Activated T-helper 1 cell treated with anti-CD3 and anti-CD28 coated beads, Interleukin-12 subunit alpha, Interleukin-12 subunit beta, Interleukin-2, Interleukin-4 antibody, amounts not matched to agents 30 ng/mL and 10 ng/mL and 1 ng/mL, durations not matched to agents 14 hours and 24 hours and 36 hours (primary cell): Measurements from ENCODE around the gene SOX10. TPM values are rescaled to one million over a fixed set of nuclear protein-coding genes. Genes with fewer than 3 reads are reported as not detected.
A peak's percentile ranks its signal among the peaks of the same experiment; 100 is the strongest.

ENCODE experiments used
- DNase-seq: peaks from one replicate; pipeline ENCODE4 v3.0.0; 2021; ENCODE audit warnings: low spot score
- H3K27ac Mint-ChIP-seq: one replicate; pipeline ENCODE4 v1.8.0; 2021; ENCODE audit warnings: mild to moderate bottlenecking, mixed read lengths
- H3K27me3 Mint-ChIP-seq: one replicate; pipeline ENCODE4 v1.8.0; 2022; ENCODE audit warnings: mild to moderate bottlenecking, moderate library complexity, mixed read lengths; ENCODE audit not compliant: insufficient read depth
- H3K36me3 Mint-ChIP-seq: one replicate; pipeline ENCODE4 v1.8.0; 2021; ENCODE audit warnings: low read depth, mixed read lengths
- H3K4me1 Mint-ChIP-seq: one replicate; pipeline ENCODE4 v1.8.0; 2021; ENCODE audit warnings: low read depth, mixed read lengths
- H3K4me3 Mint-ChIP-seq: one replicate; pipeline ENCODE4 v1.8.0; 2021; ENCODE audit warnings: mild to moderate bottlenecking, moderate library complexity, mixed read lengths
- H3K9me3 Mint-ChIP-seq: one replicate; pipeline ENCODE4 v1.8.0; 2021; ENCODE audit warnings: mixed read lengths
- intact Hi-C: fragments of 100-400 bp; cut with micrococcal nuclease; formaldehyde crosslinking; loops from one replicate; pipeline ENCODE4 v1.15.1; 2024
- total RNA-seq: library from RNA; stranded (reverse); gene quantifications from 2 replicates; pipeline ENCODE4 v1.2.3, GENCODE V29; 2022

SOX10 gene
- total RNA-seq, 1 donor from 2014 or later = not detected

DNA sequence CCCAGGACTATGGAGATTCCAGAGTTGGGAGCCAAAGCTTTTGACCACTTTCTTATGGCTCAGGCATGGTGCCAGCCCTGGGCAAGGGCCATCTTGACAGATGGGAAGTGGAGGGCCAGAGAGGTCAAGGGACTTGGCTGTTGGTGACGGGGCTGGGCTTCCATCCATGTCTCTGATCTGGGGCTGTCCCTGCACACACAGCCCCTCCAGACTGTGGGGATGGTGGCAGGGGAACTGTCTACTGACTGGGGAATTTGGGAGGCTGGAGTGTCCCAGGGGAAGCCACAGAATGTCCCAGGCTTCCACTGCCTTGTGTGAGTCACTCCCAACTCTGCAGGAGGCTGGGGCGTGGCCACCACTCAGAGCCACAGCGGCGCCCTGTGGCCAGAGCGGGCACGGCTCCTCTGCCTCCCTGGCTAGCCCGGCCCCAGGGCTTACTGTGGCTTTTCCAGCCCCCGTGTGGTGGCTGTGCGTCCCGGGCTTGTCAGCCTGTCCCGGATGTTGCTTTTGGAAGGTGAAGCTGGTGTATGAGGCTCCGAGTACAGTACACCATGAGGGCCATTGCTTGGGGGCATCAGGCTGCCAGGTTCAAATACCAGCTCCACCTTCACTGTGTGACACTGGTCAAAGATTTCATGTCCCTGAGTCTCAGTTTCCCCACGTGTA, 50.5 kb downstream of the SOX10 start:
- Mint-ChIP-seq H3K4me3 (no peak overlapping the region), H3K36me3 (peaks cover 18% of the 10 kb centered on the region), H3K9me3 (no peaks in the 10 kb centered on the region), H3K4me1 (peaks cover 11% of the 10 kb centered on the region), H3K27ac (peak overlapping the region; percentile 34), H3K27me3 (no peaks in the 10 kb centered on the region)
- intact Hi-C loops = loop anchor here (1.0 to 5.0 kb wide), 4 partner anchors 19 to 117 kb away; partner anchors contain the start of genes C22orf23, MICALL1 and POLR2F
- DNase-seq = peak; percentile 78

DNA sequence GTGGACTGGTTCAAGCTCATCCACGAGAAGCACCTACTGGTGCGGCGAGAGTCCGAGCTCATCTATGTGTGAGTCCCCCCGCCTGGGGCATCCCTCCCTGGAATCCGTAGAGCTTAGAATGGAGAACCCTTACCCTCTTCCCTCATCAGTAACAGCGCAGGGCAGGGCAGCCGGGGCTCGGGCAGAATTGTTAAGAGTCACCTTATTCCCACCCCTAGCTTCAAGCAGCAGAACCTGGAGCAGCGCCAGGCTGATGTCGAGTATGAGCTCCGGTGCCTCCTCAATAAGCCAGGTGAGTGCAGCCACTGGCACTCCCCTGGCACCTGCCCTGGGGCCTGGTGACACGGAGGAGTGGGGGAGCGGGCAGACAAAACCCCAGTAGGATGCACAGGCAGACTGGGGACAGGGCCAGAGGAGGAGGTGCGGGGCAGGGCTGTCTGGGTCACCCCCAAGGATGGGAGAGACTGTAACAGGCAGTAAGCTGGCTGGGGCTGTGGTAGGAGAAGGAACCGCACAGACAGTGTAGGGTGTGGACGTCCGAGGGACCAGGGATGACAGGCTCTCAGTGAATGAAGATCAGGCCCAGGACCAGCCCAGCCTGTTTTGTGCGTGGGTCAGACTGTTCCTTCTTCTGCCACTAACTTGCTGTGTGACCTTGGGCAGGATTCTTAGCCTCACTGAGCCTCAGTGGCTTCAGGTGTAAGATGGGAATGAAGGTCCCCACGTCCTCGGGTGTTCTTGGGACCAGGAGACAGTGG, 51.4 kb downstream of the SOX10 start:
- peaks cover 11% of the 10 kb centered on the region for H3K4me1 Mint-ChIP-seq
- no peak for DNase-seq
- H3K27me3 Mint-ChIP-seq = no peaks in the 10 kb centered on the region
- no peaks in the 10 kb centered on the region for H3K9me3 Mint-ChIP-seq
- no peak overlapping the region for H3K27ac Mint-ChIP-seq
- intact Hi-C loops = loop anchor here (5.0 kb wide), 1 partner anchor 36 kb away; no protein-coding TSS in a partner anchor
- H3K4me3 Mint-ChIP-seq = no peak overlapping the region
- peaks cover 22% of the 10 kb centered on the region for H3K36me3 Mint-ChIP-seq

DNA sequence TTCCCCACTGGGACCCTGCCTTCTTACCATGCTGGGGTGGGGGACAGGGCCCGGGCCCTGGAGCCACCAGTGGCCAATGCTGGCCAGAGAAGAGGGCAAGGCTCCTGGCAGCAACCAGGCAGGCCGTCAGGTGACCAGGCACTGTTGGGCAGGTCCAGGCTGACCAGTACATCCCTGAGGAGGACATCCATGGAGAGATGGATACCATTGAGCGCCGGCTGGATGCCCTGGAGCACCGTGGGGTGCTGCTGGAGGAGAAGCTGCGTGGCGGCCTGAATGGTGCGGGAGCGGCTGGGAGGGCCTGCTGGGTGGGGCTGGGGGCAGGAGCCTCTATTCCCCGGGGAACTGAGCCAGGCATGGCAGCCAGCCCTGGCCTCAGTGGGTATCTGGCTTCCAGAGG, 52.0 kb downstream of the SOX10 start:
- intact Hi-C loops = loop anchor here (5.0 kb wide), 1 partner anchor 35 kb away; no protein-coding TSS in a partner anchor
- Mint-ChIP-seq H3K9me3 (no peaks in the 10 kb centered on the region), H3K4me1 (peaks cover 11% of the 10 kb centered on the region), H3K4me3 (no peak overlapping the region), H3K36me3 (peaks cover 16% of the 10 kb centered on the region), H3K27ac (no peak overlapping the region), H3K27me3 (no peaks in the 10 kb centered on the region)
- DNase-seq = no peak

DNA sequence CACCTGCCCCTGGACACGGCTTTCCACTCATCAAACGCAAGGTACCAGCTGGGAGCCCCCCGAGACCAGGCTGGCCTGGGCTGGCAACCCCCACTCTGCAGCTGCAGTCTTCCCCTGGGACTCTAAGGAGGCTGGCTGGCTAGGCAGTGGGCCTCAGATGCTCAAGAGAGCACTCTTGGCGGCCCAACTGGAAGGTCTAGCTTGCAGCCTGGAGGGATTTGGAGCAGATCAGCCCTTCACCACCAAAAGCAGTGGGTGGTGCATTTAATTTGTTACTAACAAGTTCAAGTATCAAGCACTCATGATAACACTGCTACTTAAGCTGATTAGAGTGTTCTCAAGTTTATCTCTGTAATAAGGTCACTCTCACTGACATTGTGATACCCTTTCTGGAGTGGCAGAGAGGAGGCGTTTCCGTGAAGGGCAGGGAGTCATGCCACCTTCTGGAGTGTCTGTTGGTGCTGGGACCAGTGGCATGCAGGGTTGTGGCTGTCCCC, 52.4 kb downstream of the SOX10 start:
- Mint-ChIP-seq H3K9me3 (no peaks in the 10 kb centered on the region), H3K4me3 (no peak overlapping the region), H3K36me3 (peaks cover 16% of the 10 kb centered on the region), H3K27me3 (no peaks in the 10 kb centered on the region), H3K4me1 (peaks cover 11% of the 10 kb centered on the region), H3K27ac (no peak overlapping the region)
- DNase-seq = no peak
- intact Hi-C loops = loop anchor here (5.0 kb wide), 1 partner anchor 35 kb away; no protein-coding TSS in a partner anchor

DNA sequence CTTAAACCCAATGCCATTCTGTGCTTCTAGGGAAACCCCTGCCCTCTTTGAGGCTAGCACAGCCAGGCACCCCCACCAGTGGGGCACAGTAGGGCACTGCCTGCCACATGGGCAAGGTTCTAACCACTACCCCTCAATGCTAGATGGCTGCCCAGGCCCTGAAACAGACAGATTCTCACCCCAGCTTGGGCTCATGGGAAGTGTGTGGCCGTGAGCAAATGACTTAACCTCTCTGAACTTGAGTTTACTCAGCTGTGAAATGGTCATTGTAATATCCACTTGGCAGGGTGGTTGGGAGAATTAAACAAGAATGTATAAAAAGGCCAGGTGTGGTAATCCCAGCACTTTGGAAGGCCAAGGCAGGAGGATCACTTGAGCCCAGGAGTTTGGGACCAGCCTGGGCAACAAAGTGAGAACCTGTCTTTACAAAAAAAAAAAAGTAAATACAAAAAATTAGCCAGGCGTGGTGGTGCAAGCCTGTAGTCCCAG, 53.4 kb downstream of the SOX10 start:
- intact Hi-C loops = loop anchor here (5.0 kb wide), 1 partner anchor 34 kb away; no protein-coding TSS in a partner anchor
- H3K4me1 Mint-ChIP-seq = peaks cover 11% of the 10 kb centered on the region
- no peak overlapping the region for H3K27ac Mint-ChIP-seq
- no peak overlapping the region for H3K4me3 Mint-ChIP-seq
- H3K27me3 Mint-ChIP-seq = no peaks in the 10 kb centered on the region
- no peak for DNase-seq
- peaks cover 18% of the 10 kb centered on the region for H3K36me3 Mint-ChIP-seq
- H3K9me3 Mint-ChIP-seq = no peaks in the 10 kb centered on the region

DNA sequence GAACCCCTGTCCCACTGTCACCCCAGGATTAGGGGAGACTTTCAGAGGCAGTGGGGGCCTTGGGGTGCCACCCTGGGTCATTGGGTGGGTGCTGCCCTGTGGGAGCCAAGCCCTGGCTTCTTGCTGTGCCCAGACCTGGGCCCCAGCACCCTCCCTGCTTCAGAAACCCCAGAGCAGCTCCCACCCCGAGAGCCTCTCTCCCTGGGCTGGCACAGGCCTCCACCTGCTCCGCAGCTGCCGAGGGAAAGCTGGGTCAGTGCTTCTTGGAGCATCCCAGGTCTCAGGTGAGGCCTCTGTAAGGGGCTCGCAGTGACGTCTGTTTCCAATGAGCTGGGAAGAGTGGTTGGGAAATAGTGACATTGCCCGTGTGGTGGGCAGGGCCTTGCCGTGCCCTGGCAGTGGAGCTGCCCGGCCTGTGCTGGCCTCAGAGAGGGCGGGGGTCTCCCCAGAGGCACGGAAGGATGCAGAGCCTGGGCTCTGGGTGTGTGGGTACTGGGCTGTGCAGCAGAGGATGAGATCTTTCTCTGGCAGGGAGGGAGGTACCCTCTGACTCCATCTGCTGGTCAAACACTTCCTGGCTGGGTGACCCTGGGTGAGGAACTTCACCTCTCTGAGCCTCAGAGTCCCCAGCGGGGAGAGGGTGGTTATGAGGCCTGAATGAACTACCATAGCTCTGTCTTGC, 53.9 kb downstream of the SOX10 start:
- Mint-ChIP-seq H3K9me3 (no peaks in the 10 kb centered on the region), H3K36me3 (peaks cover 18% of the 10 kb centered on the region), H3K27ac (no peak overlapping the region), H3K4me3 (no peak overlapping the region), H3K27me3 (no peaks in the 10 kb centered on the region), H3K4me1 (peaks cover 11% of the 10 kb centered on the region)
- no peak for DNase-seq
- intact Hi-C loops = loop anchor here (5.0 kb wide), 1 partner anchor 33 kb away; no protein-coding TSS in a partner anchor

DNA sequence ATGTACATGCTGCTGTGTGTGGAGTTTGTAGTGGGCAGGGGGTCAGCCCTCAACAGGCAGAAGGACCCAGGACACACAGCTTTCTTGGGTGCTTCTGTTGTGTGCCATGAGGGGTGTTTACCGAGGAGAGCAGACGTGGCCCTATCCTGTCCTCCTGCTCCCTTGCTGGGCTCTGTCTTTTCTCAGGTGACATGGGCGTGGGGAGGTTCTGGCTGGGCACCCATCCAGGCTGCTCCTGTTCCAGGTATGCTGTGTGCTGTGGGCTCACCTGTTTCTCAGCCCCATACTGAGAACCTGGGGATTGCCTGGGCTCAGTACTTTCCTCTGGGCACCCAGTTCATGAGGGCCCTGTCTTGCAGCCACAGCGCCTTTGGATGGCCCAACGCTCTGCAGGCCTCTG, 55.0 kb downstream of the SOX10 start:
- H3K4me1 Mint-ChIP-seq = peaks cover 11% of the 10 kb centered on the region
- no peak for DNase-seq
- H3K27me3 Mint-ChIP-seq = no peaks in the 10 kb centered on the region
- no peak overlapping the region for H3K27ac Mint-ChIP-seq
- peaks cover 18% of the 10 kb centered on the region for H3K36me3 Mint-ChIP-seq
- intact Hi-C loops = no loop called here
- H3K4me3 Mint-ChIP-seq = no peak overlapping the region
- H3K9me3 Mint-ChIP-seq = no peaks in the 10 kb centered on the region

DNA sequence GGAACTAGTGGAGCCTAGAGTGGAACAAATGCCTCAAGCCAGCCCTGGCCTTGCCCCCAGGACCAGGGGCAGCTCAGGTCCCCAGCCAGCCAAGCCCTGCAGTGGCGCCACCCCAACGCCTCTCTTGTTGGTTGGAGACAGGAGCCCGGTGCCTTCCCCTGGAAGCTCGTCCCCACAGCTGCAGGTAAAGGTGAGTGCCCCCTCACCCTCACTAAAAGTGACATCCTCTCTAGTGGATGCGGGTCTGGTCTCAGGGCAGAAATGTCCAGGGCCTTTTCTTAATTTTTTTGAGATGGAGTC, 56.8 kb downstream of the SOX10 start:
- Mint-ChIP-seq H3K36me3 (peaks cover 14% of the 10 kb centered on the region), H3K4me3 (no peak overlapping the region), H3K4me1 (no peaks in the 10 kb centered on the region), H3K9me3 (no peaks in the 10 kb centered on the region), H3K27me3 (no peaks in the 10 kb centered on the region), H3K27ac (no peak overlapping the region)
- intact Hi-C loops = no loop called here
- DNase-seq = no peak

DNA sequence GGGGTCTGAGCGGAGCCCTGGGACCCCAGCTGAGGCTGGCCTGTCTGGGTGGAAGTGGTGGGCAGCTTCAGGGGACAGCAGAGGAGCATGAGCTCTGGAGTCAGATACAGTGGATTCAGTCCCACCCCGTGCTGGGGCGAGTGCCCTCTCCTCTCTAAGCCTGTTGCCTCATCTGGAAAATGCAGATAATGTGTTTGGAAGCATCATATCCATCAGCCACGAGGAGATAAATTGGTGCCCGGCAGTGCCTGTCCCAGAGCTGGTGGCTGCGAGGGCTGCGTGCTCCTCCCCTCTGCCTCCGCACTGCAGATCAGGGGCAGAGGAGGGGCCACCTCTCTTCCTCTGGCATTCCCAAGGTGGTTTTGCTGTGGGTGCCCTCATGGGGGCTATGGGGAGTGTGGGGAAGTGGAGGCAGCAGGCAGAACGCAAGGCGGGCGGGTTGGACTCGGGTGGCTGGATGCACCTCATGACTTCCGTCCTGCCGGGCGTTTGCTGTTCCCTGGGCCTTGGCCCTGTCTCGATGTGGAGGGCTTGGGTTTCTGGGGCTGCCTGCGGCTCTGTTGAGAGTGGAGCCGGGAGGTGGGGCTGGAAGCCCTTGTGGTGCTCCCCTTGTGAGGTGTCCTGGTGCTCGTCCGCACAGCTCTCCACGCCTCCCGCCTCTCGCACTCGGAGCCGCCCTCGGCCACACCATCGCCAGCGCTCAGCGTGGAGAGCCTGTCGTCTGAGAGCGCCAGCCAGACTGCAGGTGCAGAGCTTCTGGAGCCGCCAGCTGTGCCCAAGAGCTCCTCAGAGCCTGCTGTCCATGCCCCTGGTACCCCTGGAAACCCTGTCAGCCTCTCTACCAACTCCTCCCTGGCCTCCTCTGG, 57.4 kb downstream of the SOX10 start:
- DNase-seq = no peak
- Mint-ChIP-seq H3K27ac (no peak overlapping the region), H3K27me3 (no peaks in the 10 kb centered on the region), H3K4me3 (no peak overlapping the region), H3K4me1 (no peaks in the 10 kb centered on the region), H3K9me3 (no peaks in the 10 kb centered on the region), H3K36me3 (peaks cover 13% of the 10 kb centered on the region)
- intact Hi-C loops = no loop called here

DNA sequence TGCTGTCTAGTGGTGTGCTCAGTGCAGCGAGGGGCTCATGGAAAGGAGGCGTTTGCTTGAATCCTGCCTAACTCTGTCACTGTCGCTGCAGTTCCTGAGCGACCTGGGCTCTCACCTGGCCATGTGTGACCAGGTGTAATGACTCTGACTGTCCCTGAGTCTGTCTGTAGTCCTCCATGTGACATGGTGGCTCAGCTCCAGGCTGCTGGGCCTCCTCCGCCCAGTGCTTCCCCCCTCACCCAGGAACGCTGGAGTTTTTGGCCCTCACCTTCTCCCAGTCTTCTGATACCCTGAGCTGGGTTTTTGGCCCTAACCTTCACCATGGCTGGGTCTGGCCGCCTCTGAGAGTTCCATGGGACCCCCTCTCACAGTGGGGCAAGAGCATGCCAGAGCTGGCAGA, 58.0 kb downstream of the SOX10 start:
- no peak for DNase-seq
- Mint-ChIP-seq H3K36me3 (peaks cover 13% of the 10 kb centered on the region), H3K4me3 (no peak overlapping the region), H3K9me3 (no peaks in the 10 kb centered on the region), H3K27ac (no peak overlapping the region), H3K27me3 (no peaks in the 10 kb centered on the region), H3K4me1 (no peaks in the 10 kb centered on the region)
- intact Hi-C loops = no loop called here

DNA sequence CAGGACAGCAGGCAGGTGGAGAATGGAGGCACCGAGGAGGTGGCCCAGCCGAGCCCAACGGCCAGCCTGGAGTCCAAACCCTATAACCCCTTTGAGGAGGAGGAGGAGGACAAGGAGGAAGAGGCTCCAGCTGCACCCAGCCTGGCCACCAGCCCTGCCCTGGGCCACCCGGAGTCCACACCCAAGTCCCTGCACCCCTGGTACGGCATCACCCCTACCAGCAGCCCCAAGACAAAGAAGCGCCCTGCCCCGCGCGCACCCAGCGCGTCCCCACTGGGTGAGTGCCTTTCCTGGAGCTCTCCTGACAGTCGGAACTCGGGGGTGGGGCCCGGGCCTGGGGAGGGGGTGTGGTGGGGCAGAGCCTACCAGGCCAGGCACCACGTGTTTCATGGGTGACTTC, 58.6 kb downstream of the SOX10 start:
- Mint-ChIP-seq H3K4me1 (no peaks in the 10 kb centered on the region), H3K27me3 (no peaks in the 10 kb centered on the region), H3K36me3 (peaks cover 13% of the 10 kb centered on the region), H3K27ac (no peak overlapping the region), H3K4me3 (no peak overlapping the region), H3K9me3 (no peaks in the 10 kb centered on the region)
- intact Hi-C loops = no loop called here
- no peak for DNase-seq

DNA sequence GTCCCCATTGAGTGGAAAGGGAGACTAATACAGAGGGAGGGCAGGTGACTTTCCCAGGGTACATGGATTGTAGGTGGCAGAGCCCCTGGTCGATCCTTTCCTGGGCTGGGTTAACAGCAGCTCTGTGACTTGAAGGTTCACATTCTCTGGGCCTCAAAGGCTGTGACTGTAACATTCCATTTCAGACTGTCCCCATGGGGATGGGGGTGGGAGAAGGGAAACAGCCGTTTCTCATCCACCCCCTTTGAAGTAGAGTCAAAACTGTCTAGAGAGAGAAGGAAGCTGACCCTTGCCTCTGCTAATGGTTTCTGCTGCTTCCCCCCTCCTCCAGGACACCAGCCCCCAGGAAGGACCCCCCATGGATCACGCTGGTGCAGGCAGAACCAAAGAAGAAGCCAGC, 59.0 kb downstream of the SOX10 start:
- intact Hi-C loops = no loop called here
- Mint-ChIP-seq H3K27me3 (no peaks in the 10 kb centered on the region), H3K36me3 (peaks cover 13% of the 10 kb centered on the region), H3K27ac (no peak overlapping the region), H3K9me3 (no peaks in the 10 kb centered on the region), H3K4me1 (peaks cover 1% of the 10 kb centered on the region), H3K4me3 (no peak overlapping the region)
- no peak for DNase-seq
